ENCODE data around the gene EFCC1.

- TF ChIP-seq CTCF (IDR thresholded peaks at IDR 0.05; ENCODE audit: low read depth, low read length, poor library complexity, severe bottlenecking) (no peak), EZH2phosphoT487 (IDR thresholded peaks at IDR 0.05; ENCODE audit: borderline replicate concordance, low read length) (no peak)
Measured at GRCh38 chr3:129035360-129036221, 34.5 kb downstream of the EFCC1 start.
